B cell (primary cell): ENCODE data around the gene CCDC88B. TPM values are rescaled to one million over a fixed set of nuclear protein-coding genes. Genes with fewer than 3 reads are reported as not detected.

Source experiments
- ATAC-seq: fragments of 200-7000 bp; cut with Tn5 transposase; one replicate; pipeline ENCODE4 v1.10.0; 2021; ENCODE audit warnings: low read depth, mild to moderate bottlenecking, moderate number of reproducible peaks, moderate library complexity
- CTCF ChIA-PET: fragments of 350-600 bp; sonication (Branson Sonifier 250); formaldehyde crosslinking; loops from one replicate; lab custom pipeline; 2021; ENCODE audit warnings: antibody characterized with exemption, inconsistent platforms; lab: Charles Lee
- POLR2A ChIA-PET: fragments of 350-600 bp; sonication (Branson Sonifier 250); formaldehyde crosslinking; loops from one replicate; lab custom pipeline; 2021; ENCODE audit warnings: antibody characterized with exemption; lab: Charles Lee
- DNase-seq: peaks from one replicate; pipeline ENCODE4 v3.0.0; 2013
- H2AFZ ChIP-seq: 2 replicates; pipeline ENCODE4 v1.6.1; 2012; ENCODE audit warnings: mild to moderate bottlenecking, low read depth, low read length; ENCODE audit not compliant: insufficient read depth, poor library complexity, severe bottlenecking
- H3K27ac ChIP-seq, 2 donors: 1 replicate in 1 of 2; 2 replicates in 1 of 2; pipeline ENCODE4 v1.5.1; 2012 to 2013; ENCODE audit warnings: low read length in 2 of 2, mild to moderate bottlenecking in 2 of 2, moderate library complexity in 1 of 2
- H3K27me3 ChIP-seq, 4 experiments: fragments of 200-600 bp in 1 of 4; sonication (generic) in 1 of 4; replicated peaks in 1 of 4; 1 replicate in 2 of 4; 2 replicates in 2 of 4; pipeline versions ENCODE4 v1.6.1 to v1.7.0; 2013 to 2016; ENCODE audit warnings: low read length in 3 of 4, mild to moderate bottlenecking in 2 of 4, mixed read lengths in 1 of 4, moderate library complexity in 1 of 4; ENCODE audit not compliant: insufficient read depth in 4 of 4, control insufficient read depth in 3 of 4; ENCODE audit errors: control extremely low read depth in 1 of 4
- H3K36me3 ChIP-seq, 2 experiments: replicated peaks in 1 of 2; 1 replicate in 1 of 2; 2 replicates in 1 of 2; pipeline versions ENCODE4 v1.6.1 to v1.7.1; 2013; ENCODE audit warnings: low read length in 1 of 2; ENCODE audit not compliant: insufficient read depth in 2 of 2, control insufficient read depth in 1 of 2; ENCODE audit errors: control extremely low read depth in 1 of 2, extremely low read depth in 1 of 2
- H3K4me1 ChIP-seq, 2 donors: fragments of 200-600 bp in 1 of 2; sonication (generic) in 1 of 2; 1 replicate in 1 of 2; 2 replicates in 1 of 2; pipeline versions ENCODE4 v1.5.1 to v1.6.1; 2013 to 2017; ENCODE audit warnings: low read length in 2 of 2; ENCODE audit not compliant: control insufficient read depth in 2 of 2, insufficient read depth in 2 of 2
- H3K4me2 ChIP-seq: replicated peaks from 2 replicates; pipeline ENCODE3; 2012; ENCODE audit warnings: mild to moderate bottlenecking, low read depth, low read length; ENCODE audit not compliant: poor library complexity, severe bottlenecking
- H3K4me3 ChIP-seq, 5 experiments: fragments of 200-600 bp in 1 of 5; sonication (generic) in 1 of 5; 1 replicate in 3 of 5; 2 replicates in 2 of 5; pipeline versions ENCODE4 v1.5.1 to v1.7.0; 2011 to 2016; ENCODE audit warnings: low read length in 4 of 5, mild to moderate bottlenecking in 4 of 5, low read depth in 2 of 5, control low read depth in 1 of 5, moderate library complexity in 1 of 5; ENCODE audit not compliant: insufficient read depth in 1 of 5; ENCODE audit errors: control extremely low read depth in 1 of 5, extremely low read depth in 1 of 5
- H3K79me2 ChIP-seq: fragments of 200-600 bp; sonication (generic); one replicate; pipeline ENCODE4 v1.6.0; 2016; ENCODE audit warnings: low read length; ENCODE audit not compliant: control insufficient read depth, insufficient read depth
- H3K9ac ChIP-seq: fragments of 200-600 bp; sonication (generic); 2 replicates; pipeline ENCODE4 v1.6.1; 2017; ENCODE audit warnings: mild to moderate bottlenecking, low read length, moderate library complexity
- H3K9me3 ChIP-seq, 3 donors: one replicate each; pipeline versions ENCODE4 v1.6.1 to v1.7.1; 2013; ENCODE audit warnings: low read length in 2 of 3; ENCODE audit not compliant: control insufficient read depth in 2 of 3, insufficient read depth in 1 of 3; ENCODE audit errors: control extremely low read depth in 1 of 3
- H4K20me1 ChIP-seq: 2 replicates; pipeline ENCODE4 v1.6.0; 2012; ENCODE audit warnings: mild to moderate bottlenecking, low read length; ENCODE audit not compliant: insufficient read depth, control insufficient read depth, poor library complexity, severe bottlenecking
- H3K27ac Mint-ChIP-seq: one replicate; pipeline ENCODE4 v1.8.0; 2021; ENCODE audit warnings: mixed read lengths
- H3K27me3 Mint-ChIP-seq: one replicate; pipeline ENCODE4 v1.8.0; 2021; ENCODE audit warnings: mixed read lengths
- H3K4me1 Mint-ChIP-seq: one replicate; pipeline ENCODE4 v1.8.0; 2021; ENCODE audit warnings: mixed read lengths
- H3K4me3 Mint-ChIP-seq: one replicate; pipeline ENCODE4 v1.8.0; 2021; ENCODE audit warnings: mixed read lengths
- H3K9me3 Mint-ChIP-seq: one replicate; pipeline ENCODE4 v1.8.0; 2022; ENCODE audit warnings: mixed read lengths; ENCODE audit not compliant: insufficient read depth
- EZH2 ChIP-seq: IDR thresholded peaks from 2 replicates; pipeline ENCODE4 v1.6.1; 2012; ENCODE audit warnings: borderline replicate concordance, low read depth, mild to moderate bottlenecking, moderate library complexity, low read length; ENCODE audit not compliant: insufficient read depth, poor library complexity, severe bottlenecking
- WGBS: methylation state at CpG from one replicate; pipeline ENCODE4 v1.1.5; 2013; ENCODE audit warnings: missing lambda C conversion rate; ENCODE audit not compliant: insufficient coverage; 5-methylcytosine and 5-hydroxymethylcytosine counted together
- intact Hi-C: fragments of 100-400 bp; cut with micrococcal nuclease; formaldehyde crosslinking; loops from one replicate; pipeline ENCODE4 v1.10.0; 2022
- polyA plus RNA-seq: library from polyadenylated mRNA; depleted of rRNA; stranded (reverse); fragments of >200 nt; gene quantifications from 2 replicates; pipeline ENCODE4 v1.2.3, GENCODE V29; 2012
- total RNA-seq, 2 donors: library from RNA; stranded (reverse); fragments of 120-200 nt in 1 of 2; gene quantifications; 1 replicate in 1 of 2; 2 replicates in 1 of 2; pipeline versions ENCODE4 v1.2.3 to v1.2.4, GENCODE V29; 2013 to 2022
- TF ChIP-seq, protein P1 (sequence below): fragments of 200-600 bp; IDR thresholded peaks from one replicate; pipeline ENCODE4 v1.8.0; 2022; ENCODE audit warnings: antibody characterized with exemption, mild to moderate bottlenecking

Gene CCDC88B
- total and polyA plus RNA-seq, 2 donors (not counting 1 experiment from before 2014, with no cell fraction given): 172 to 208 TPM

DNA sequence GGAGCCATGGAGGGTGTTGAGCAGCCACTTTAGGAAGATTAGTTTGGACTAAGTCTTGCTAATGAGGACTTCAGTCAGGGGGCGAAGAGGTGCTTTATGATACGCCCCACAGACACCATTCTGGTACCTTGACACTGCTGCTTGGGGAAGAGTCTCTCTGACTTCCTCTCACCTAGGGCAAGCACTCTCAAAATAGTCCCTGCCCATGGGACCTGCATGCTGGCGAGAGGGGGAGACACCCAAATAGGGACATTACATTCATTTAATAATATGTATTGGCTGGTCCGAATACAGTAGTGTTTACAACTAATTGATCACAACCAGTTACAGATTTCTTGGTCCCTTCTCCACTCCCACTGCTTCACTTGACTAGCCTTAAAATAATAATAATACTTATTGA, 44.2 kb upstream of the CCDC88B start:
- Histone ChIP-seq H2AFZ (no peak overlapping the region), H3K4me3 (no peak overlapping the region), H3K36me3 (no peaks in the 10 kb centered on the region), H3K9me3 (peaks cover 0 to 32% (median 0%) of the 10 kb centered on the region in 3 donors), H3K27ac (no peak overlapping the region), H3K9ac (no peak overlapping the region), H3K79me2 (no peaks in the 10 kb centered on the region), H3K27me3 (peaks cover 0 to 91% (median 66%) of the 10 kb centered on the region in 4 experiments), H3K4me2 (no peak overlapping the region), H3K4me1 (peaks cover 28 to 56% of the 10 kb centered on the region in 2 donors), H4K20me1 (peaks cover 26% of the 10 kb centered on the region)
- H3K9me3 Mint-ChIP-seq: no peaks in the 10 kb centered on the region
- POLR2A ChIA-PET: interaction anchor here (0.7 kb wide), 1 partner anchor 1279 kb away, joined by 10 read pairs; no protein-coding TSS in a partner anchor
- peaks cover 22% of the 10 kb centered on the region for H3K4me1 Mint-ChIP-seq
- no peak overlapping the region for H3K4me3 Mint-ChIP-seq
- ATAC-seq (no peak), DNase-seq (no peak)
- CTCF ChIA-PET: interaction anchor here (0.5 kb wide), 1 partner anchor 1728 kb away, joined by 3 read pairs; no protein-coding TSS in a partner anchor
- 67% methylated on average over 1 of the region's 4 CpGs for WGBS
- peaks cover 59% of the 10 kb centered on the region for H3K27me3 Mint-ChIP-seq
- no peak overlapping the region for H3K27ac Mint-ChIP-seq
- TF ChIP-seq, protein P1, sequence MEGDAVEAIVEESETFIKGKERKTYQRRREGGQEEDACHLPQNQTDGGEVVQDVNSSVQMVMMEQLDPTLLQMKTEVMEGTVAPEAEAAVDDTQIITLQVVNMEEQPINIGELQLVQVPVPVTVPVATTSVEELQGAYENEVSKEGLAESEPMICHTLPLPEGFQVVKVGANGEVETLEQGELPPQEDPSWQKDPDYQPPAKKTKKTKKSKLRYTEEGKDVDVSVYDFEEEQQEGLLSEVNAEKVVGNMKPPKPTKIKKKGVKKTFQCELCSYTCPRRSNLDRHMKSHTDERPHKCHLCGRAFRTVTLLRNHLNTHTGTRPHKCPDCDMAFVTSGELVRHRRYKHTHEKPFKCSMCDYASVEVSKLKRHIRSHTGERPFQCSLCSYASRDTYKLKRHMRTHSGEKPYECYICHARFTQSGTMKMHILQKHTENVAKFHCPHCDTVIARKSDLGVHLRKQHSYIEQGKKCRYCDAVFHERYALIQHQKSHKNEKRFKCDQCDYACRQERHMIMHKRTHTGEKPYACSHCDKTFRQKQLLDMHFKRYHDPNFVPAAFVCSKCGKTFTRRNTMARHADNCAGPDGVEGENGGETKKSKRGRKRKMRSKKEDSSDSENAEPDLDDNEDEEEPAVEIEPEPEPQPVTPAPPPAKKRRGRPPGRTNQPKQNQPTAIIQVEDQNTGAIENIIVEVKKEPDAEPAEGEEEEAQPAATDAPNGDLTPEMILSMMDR: no peak
- TF ChIP-seq EZH2: no peak
- intact Hi-C loops: no loop called here

DNA sequence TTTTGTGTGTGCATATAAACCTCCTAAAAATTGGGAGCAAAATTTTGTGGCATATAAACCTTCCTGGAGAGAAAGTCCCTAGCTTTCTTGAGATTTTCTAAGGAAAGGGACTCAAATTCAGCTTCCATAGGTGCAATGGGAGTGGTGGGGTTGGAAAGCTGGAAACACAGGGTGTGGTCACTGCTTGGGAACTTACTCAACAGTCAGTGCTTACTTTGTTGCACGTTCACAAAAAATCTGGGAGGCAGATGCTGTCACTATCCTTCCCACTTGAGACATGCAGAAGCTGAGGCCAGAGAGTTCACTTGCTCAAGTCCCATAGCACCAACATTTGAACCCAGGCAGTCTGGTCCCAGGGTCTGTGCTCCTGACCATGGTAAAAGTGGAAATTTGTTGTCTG, 43.8 kb upstream of the CCDC88B start:
- Histone ChIP-seq H3K79me2 (no peaks in the 10 kb centered on the region), H3K27me3 (peaks cover 0 to 91% (median 66%) of the 10 kb centered on the region in 4 experiments), H3K4me3 (no peak overlapping the region), H3K9me3 (peaks cover 0 to 30% (median 0%) of the 10 kb centered on the region in 3 donors), H3K27ac (no peak overlapping the region), H3K36me3 (no peaks in the 10 kb centered on the region), H2AFZ (no peak overlapping the region), H3K4me2 (no peak overlapping the region), H3K9ac (no peak overlapping the region), H3K4me1 (peaks cover 31 to 54% of the 10 kb centered on the region in 2 donors), H4K20me1 (peaks cover 25% of the 10 kb centered on the region)
- POLR2A ChIA-PET: interaction anchor here (0.6 kb wide), 1 partner anchor 435 kb away, joined by 6 read pairs; no protein-coding TSS in a partner anchor
- no peak overlapping the region for H3K4me3 Mint-ChIP-seq
- no peak for DNase-seq
- CTCF ChIA-PET: interaction anchor here (1.7 kb wide), 1 partner anchor 91 kb away, joined by 5 read pairs; no protein-coding TSS in a partner anchor
- intact Hi-C loops: no loop called here
- WGBS: 57% methylated on average over 1 of the region's 1 CpG
- no peaks in the 10 kb centered on the region for H3K9me3 Mint-ChIP-seq
- peaks cover 61% of the 10 kb centered on the region for H3K27me3 Mint-ChIP-seq
- no peak for ATAC-seq
- H3K27ac Mint-ChIP-seq: no peak overlapping the region
- peaks cover 24% of the 10 kb centered on the region for H3K4me1 Mint-ChIP-seq
- TF ChIP-seq, protein P1: no peak
- TF ChIP-seq EZH2: no peak
